Measurements from ENCODE around the gene PPTC7.
"Not testable (repeated sequence)": the region's sequence is repeated elsewhere in the genome, so short reads cannot be mapped to it uniquely, and the experiment has no call there.

PPTC7 gene

DNA sequence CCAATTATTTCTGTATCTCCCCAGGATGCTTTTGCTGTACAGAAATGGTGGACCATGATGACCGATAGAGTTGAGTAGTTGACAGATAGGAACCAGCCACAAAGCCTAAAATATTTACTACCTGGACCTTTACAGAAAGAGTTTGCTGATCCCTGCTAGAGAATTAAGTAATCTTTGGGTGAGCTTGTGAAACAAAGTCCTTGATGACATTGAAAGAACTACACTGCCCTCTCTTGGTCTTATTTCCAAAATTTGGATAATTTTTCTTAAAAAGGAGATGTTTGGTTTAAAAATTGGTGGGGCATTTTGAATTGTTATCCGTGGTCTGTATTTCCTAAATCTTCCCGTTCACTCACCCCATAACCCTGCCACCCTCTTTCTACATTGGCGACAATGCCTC is 17.1 kb upstream of the PPTC7 start:
- Histone ChIP-seq H3K27me3 (ENCODE audit: control insufficient read depth, insufficient read depth, low read length) (no peaks in the 10 kb centered on the region), H3K9me3 (ENCODE audit: control insufficient read depth, low read depth, low read length) (no peaks in the 10 kb centered on the region), H3K4me3 (ENCODE audit: low read length) (no peak overlapping the region), H3K4me1 (ENCODE audit: control insufficient read depth, low read depth, low read length) (no peaks in the 10 kb centered on the region), H3K9ac (ENCODE audit: low read length) (no peak overlapping the region), H3K27ac (ENCODE audit: low read length) (no peak overlapping the region), H3K36me3 (ENCODE audit: control insufficient read depth, low read depth, low read length) (no peaks in the 10 kb centered on the region)

DNA sequence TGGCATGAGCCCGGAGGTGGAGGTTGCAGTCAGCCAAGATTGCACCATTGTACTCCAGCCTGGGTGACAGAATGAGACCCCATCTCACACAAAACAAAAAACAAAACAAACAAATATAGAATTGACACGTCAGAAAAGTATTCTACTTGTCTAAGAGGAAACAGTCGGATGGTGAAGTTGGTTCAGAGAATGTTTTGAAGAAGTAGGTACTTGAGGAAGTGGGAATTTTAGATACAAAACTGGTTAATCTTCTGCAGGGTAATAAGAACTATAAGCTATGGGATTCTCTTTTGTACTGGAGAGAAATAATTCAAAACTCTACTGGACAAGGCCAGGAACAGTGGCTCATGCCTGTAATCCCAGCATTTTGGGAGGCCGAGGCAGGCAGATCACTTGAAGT is 16.2 kb upstream of the PPTC7 start:
- no peaks in the 10 kb centered on the region for H3K9me3 ChIP-seq (ENCODE audit: control insufficient read depth, low read depth, low read length)
- H3K9ac ChIP-seq (ENCODE audit: low read length): no peak overlapping the region
- H3K4me1 ChIP-seq (ENCODE audit: control insufficient read depth, low read depth, low read length): no peaks in the 10 kb centered on the region
- H3K27ac ChIP-seq (ENCODE audit: low read length): no peak overlapping the region
- H3K36me3 ChIP-seq (ENCODE audit: control insufficient read depth, low read depth, low read length): no peaks in the 10 kb centered on the region
- no peaks in the 10 kb centered on the region for H3K27me3 ChIP-seq (ENCODE audit: control insufficient read depth, insufficient read depth, low read length)
- no peak overlapping the region for H3K4me3 ChIP-seq (ENCODE audit: low read length)

DNA sequence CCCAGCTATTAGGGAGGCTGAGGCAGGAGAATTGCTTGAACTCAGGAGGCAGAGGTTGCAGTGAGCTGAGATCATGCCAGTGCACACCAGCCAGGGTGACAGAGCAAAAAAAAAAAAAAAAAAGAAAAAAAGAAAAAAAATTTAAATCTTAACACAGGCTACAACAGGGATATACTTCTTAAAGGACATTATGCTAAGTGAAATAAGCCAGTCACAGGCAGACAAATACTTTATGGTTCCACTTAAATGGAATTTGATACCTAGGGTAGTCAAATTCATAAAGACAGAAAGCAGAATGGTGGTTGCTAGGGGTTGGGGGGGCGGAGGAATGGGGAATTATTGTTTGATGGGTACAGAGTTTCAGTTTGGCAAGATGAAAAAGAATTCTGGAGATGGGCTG is 14.8 kb upstream of the PPTC7 start:
- Histone ChIP-seq H3K4me1 (ENCODE audit: control insufficient read depth, low read depth, low read length) (no peaks in the 10 kb centered on the region), H3K9me3 (ENCODE audit: control insufficient read depth, low read depth, low read length) (no peaks in the 10 kb centered on the region), H3K9ac (ENCODE audit: low read length) (no peak overlapping the region), H3K4me3 (ENCODE audit: low read length) (no peak overlapping the region), H3K36me3 (ENCODE audit: control insufficient read depth, low read depth, low read length) (no peaks in the 10 kb centered on the region), H3K27me3 (ENCODE audit: control insufficient read depth, insufficient read depth, low read length) (no peaks in the 10 kb centered on the region), H3K27ac (ENCODE audit: low read length) (no peak overlapping the region)

DNA sequence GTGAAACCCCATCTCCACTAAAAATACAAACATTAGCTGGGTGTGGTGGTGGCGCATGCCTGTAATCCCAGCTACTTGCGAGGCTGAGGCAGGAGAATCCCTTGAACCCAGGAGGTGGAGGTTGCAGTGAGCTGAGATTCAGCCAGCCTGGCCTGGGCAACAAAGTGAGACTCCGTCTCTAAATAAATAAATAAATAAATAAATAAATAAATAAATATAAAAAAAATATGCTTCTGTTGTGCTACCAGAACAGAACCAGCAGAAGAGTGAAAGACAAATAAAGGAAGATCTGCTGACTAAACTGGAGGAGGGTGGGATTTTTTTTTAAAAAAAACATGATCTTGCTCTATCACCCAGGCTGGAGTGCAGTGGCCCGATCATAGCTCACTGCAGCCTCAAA is 9.8 kb upstream of the PPTC7 start:
- not testable (repeated sequence) for H3K4me1 ChIP-seq (ENCODE audit: control insufficient read depth, low read depth, low read length); H3K9ac ChIP-seq (ENCODE audit: low read length); H3K4me3 ChIP-seq (ENCODE audit: low read length); H3K27ac ChIP-seq (ENCODE audit: low read length); H3K36me3 ChIP-seq (ENCODE audit: control insufficient read depth, low read depth, low read length); H3K27me3 ChIP-seq (ENCODE audit: control insufficient read depth, insufficient read depth, low read length); H3K9me3 ChIP-seq (ENCODE audit: control insufficient read depth, low read depth, low read length)

DNA sequence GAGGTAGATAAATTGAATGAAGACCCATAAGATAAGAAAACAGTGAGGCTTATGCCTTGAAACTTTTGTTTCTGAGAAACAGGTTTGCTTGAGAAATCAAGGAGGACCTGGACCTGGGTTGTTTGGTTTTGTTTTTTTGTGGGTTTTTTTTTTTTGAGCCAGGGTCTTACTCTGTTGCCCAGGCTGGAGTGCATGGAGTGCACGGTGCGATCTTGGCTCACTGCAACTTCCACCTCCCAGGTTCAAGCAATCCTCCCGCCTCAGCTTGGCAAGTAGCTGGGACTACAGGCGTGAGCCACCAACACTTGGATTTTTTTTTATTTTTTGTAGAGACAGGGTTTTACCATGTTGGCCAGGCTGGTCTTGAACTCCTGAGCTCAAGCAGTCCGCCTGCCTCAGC is 9.0 kb upstream of the PPTC7 start:
- H3K4me1 ChIP-seq (ENCODE audit: control insufficient read depth, low read depth, low read length): peaks cover 6% of the 10 kb centered on the region
- H3K9ac ChIP-seq (ENCODE audit: low read length): no peak overlapping the region
- H3K27ac ChIP-seq (ENCODE audit: low read length): no peak overlapping the region
- no peaks in the 10 kb centered on the region for H3K27me3 ChIP-seq (ENCODE audit: control insufficient read depth, insufficient read depth, low read length)
- no peak overlapping the region for H3K4me3 ChIP-seq (ENCODE audit: low read length)
- H3K9me3 ChIP-seq (ENCODE audit: control insufficient read depth, low read depth, low read length): no peaks in the 10 kb centered on the region
- H3K36me3 ChIP-seq (ENCODE audit: control insufficient read depth, low read depth, low read length): no peaks in the 10 kb centered on the region

DNA sequence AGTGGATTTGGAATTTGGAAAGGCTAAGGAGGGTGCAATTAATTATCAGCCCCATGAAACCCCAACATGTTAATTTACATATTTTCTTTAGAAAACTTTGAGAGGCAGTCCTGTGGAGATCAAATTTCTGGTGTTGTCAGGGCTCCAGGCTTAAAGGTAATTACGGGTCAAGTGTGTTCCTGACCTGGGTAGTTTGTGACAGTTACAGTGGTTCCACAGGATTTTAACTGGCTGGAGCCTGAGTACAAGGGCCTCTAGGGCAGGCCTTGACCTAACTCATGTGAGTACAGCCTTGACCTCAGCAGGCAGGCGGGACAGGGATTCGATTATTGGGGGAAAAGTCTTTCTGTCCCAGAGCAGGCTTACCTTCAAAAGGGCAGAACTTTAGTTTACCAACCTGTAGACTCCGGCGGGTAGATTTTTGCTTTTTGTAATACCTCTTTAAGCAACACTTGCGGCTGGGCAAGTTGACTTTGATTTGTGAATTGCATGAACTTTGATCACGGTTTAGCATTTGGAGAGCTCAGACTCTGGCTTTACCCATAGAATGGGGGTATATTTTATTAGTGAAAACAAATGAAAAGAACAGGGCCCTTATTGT is 8.4 kb upstream of the PPTC7 start:
- Histone ChIP-seq H3K36me3 (ENCODE audit: control insufficient read depth, low read depth, low read length) (no peaks in the 10 kb centered on the region), H3K4me3 (ENCODE audit: low read length) (no peak overlapping the region), H3K4me1 (ENCODE audit: control insufficient read depth, low read depth, low read length) (peaks cover 6% of the 10 kb centered on the region), H3K27ac (ENCODE audit: low read length) (no peak overlapping the region), H3K9me3 (ENCODE audit: control insufficient read depth, low read depth, low read length) (no peaks in the 10 kb centered on the region), H3K9ac (ENCODE audit: low read length) (no peak overlapping the region), H3K27me3 (ENCODE audit: control insufficient read depth, insufficient read depth, low read length) (no peaks in the 10 kb centered on the region)

DNA sequence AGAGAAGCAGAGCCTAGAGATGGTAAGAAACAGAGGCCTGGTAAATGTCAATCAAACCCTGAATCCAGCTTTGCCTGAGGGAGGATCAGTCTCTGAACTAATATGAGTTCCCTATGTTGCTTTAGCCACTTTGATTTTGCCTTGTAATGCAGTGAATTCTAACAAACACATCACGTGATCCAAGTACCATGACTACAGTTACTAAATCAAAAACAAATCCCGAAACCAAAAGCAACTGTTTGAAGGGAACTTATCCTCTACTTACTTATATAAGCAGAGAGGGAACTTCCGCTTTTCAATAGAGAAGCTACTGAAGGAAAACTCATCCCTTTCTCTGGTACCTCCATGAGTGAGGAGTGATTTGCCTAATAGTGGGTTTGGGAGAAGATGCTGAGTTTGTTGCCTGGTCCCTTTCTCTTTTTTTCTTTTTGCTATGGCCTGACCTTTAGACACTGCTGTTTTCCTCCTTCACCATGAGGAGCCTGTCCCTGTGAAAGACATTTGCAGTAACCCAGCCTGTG is 7.7 kb upstream of the PPTC7 start:
- no peak overlapping the region for H3K9ac ChIP-seq (ENCODE audit: low read length)
- no peaks in the 10 kb centered on the region for H3K36me3 ChIP-seq (ENCODE audit: control insufficient read depth, low read depth, low read length)
- no peak overlapping the region for H3K4me3 ChIP-seq (ENCODE audit: low read length)
- no peaks in the 10 kb centered on the region for H3K9me3 ChIP-seq (ENCODE audit: control insufficient read depth, low read depth, low read length)
- no peak overlapping the region for H3K27ac ChIP-seq (ENCODE audit: low read length)
- peaks cover 6% of the 10 kb centered on the region for H3K4me1 ChIP-seq (ENCODE audit: control insufficient read depth, low read depth, low read length)
- no peaks in the 10 kb centered on the region for H3K27me3 ChIP-seq (ENCODE audit: control insufficient read depth, insufficient read depth, low read length)

DNA sequence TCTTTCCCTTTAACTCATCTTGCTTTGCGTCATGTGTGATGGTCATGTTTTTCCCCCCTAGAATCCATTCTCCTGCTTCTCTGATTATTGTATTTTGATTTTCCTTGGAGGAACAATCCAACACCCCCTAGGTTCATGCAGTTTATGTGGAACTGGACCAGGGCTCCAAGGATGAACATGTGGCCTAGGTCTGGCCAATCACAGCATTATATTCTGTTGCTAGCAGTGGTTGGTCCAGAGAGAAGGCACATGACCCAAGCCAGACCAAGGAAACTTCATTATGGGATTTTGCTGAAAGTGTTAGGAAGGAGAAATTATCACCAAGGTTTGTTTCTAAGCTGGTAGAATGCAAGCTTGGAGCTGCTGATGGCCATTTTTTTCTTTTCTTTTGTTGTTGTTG is 6.9 kb upstream of the PPTC7 start:
- no peaks in the 10 kb centered on the region for H3K27me3 ChIP-seq (ENCODE audit: control insufficient read depth, insufficient read depth, low read length)
- H3K27ac ChIP-seq (ENCODE audit: low read length): no peak overlapping the region
- H3K4me1 ChIP-seq (ENCODE audit: control insufficient read depth, low read depth, low read length): peaks cover 6% of the 10 kb centered on the region
- H3K9ac ChIP-seq (ENCODE audit: low read length): no peak overlapping the region
- no peak overlapping the region for H3K4me3 ChIP-seq (ENCODE audit: low read length)
- H3K36me3 ChIP-seq (ENCODE audit: control insufficient read depth, low read depth, low read length): no peaks in the 10 kb centered on the region
- H3K9me3 ChIP-seq (ENCODE audit: control insufficient read depth, low read depth, low read length): no peaks in the 10 kb centered on the region

DNA sequence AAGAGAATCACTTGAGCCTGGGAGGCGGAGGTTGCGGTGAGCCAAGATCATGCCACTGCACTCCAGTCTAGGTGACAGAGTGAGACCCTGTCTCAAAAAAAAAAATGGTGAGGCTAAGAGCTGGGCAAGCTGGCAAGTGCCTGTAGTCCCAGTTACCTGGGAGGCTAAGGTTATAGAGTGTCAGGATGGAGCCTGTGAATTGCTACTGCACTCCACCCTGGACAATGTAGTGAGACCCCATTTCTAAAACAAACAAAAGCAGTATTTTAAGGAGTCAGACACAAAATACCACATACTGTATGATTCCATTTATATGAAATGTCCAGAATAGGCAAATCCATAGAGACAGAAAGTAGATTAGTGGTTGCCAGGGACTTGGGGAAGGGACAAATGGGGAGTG is 4.0 kb upstream of the PPTC7 start:
- H3K36me3 ChIP-seq (ENCODE audit: control insufficient read depth, low read depth, low read length); H3K9me3 ChIP-seq (ENCODE audit: control insufficient read depth, low read depth, low read length); H3K4me3 ChIP-seq (ENCODE audit: low read length); H3K27me3 ChIP-seq (ENCODE audit: control insufficient read depth, insufficient read depth, low read length); H3K27ac ChIP-seq (ENCODE audit: low read length); H3K9ac ChIP-seq (ENCODE audit: low read length): not testable (repeated sequence)
- peaks cover 10% of the 10 kb centered on the region for H3K4me1 ChIP-seq (ENCODE audit: control insufficient read depth, low read depth, low read length)

DNA sequence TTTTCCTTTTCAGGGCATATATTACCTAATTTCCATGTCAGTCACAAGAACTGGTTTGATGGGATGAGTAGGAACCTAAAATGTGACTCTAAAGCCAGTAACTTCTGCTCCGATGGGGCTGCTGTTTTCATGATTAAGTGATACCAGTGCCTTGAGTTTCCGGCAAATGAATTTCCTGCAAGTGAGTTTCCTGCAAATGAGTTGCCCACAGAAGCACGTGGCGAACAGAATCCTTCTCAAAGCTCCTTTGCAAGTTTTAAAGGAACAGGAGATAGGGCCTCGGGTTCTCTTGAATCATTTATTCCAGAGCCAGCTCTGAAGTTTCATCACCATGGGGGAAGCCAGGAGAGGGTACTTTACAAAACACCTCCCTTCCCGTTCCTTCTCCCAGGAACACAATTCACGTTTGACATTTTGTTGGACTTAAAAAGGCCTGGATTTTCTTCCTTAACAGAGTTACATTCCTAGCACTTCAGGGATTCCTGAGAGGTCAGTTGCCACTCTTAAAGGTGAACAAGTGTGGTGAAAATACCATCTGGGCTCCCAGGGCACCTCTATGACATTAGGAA is 2.2 kb upstream of the PPTC7 start:
- H3K9me3 ChIP-seq (ENCODE audit: control insufficient read depth, low read depth, low read length): no peaks in the 10 kb centered on the region
- peaks cover 4% of the 10 kb centered on the region for H3K27me3 ChIP-seq (ENCODE audit: control insufficient read depth, insufficient read depth, low read length)
- H3K4me1 ChIP-seq (ENCODE audit: control insufficient read depth, low read depth, low read length): peaks cover 6% of the 10 kb centered on the region
- H3K27ac ChIP-seq (ENCODE audit: low read length): no peak overlapping the region
- no peak overlapping the region for H3K9ac ChIP-seq (ENCODE audit: low read length)
- no peaks in the 10 kb centered on the region for H3K36me3 ChIP-seq (ENCODE audit: control insufficient read depth, low read depth, low read length)
- H3K4me3 ChIP-seq (ENCODE audit: low read length): no peak overlapping the region

DNA sequence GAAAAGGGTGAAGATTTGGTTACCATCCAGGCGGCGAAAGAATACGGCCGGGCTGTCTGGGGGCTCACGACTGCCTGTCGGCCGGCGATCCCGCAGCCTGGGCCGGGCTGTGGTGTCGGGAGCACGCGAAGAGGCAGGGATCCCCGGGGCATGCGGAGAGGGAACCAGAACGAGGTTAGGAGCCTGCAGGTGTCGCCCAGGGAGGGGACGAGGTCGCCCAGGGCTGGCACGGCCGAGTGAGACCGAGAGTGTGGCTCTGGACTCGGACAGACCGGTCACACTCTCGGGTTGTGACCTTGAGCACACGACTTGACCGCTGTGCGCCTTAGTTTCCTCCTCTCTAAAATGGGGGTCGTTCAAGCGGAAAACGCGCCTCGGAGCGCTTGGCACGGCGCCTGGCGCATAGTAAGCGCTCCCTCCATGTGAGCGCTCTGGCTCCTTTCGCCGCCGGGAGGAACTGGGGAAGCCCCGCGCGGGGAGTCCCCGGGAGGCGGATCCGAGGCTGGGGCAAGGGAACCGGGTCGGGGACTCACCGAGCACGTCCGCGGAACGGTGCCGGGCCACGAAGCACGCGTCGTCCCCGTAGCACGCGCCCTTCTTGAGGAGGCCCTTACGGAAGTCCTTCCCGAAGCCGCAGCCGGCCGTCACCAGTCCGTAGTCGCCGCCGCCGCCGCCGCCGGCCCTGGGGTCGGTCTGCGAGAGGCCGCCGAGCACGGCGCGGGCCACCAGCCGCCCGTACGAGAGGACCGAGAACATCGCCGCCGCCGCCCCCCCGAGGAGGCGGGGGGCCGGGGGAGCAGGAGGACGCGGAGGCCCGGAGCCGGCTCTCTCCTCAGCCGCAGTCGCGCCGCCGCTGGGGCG is 612 bp downstream of the PPTC7 start:
- H3K9ac ChIP-seq (ENCODE audit: low read length): peak overlapping the region; percentile 70
- H3K27me3 ChIP-seq (ENCODE audit: control insufficient read depth, insufficient read depth, low read length): peaks cover 4% of the 10 kb centered on the region
- no peaks in the 10 kb centered on the region for H3K9me3 ChIP-seq (ENCODE audit: control insufficient read depth, low read depth, low read length)
- peak overlapping the region; percentile 74 for H3K4me3 ChIP-seq (ENCODE audit: low read length)
- H3K4me1 ChIP-seq (ENCODE audit: control insufficient read depth, low read depth, low read length): peaks cover 12% of the 10 kb centered on the region
- H3K27ac ChIP-seq (ENCODE audit: low read length): no peak overlapping the region
- H3K36me3 ChIP-seq (ENCODE audit: control insufficient read depth, low read depth, low read length): no peaks in the 10 kb centered on the region

DNA sequence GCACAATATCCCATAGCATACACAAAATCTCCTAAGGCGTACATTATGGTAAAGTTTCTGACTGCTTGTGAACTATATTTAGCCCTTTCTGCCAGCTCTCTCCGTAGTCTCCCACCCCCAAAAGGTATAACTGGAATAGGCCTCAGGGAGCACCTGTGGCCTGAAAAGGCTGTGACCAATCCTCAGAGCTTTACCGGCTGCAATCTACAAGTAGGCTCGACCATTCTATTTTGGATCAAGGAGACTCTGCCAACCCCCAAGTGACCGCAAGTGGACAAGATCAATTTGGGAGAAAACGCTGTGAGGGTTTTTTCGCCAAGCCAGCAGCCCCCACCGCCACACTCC is 1.2 kb downstream of the PPTC7 start:
- Histone ChIP-seq H3K4me1 (ENCODE audit: control insufficient read depth, low read depth, low read length) (peaks cover 12% of the 10 kb centered on the region), H3K36me3 (ENCODE audit: control insufficient read depth, low read depth, low read length) (no peaks in the 10 kb centered on the region), H3K9me3 (ENCODE audit: control insufficient read depth, low read depth, low read length) (no peaks in the 10 kb centered on the region), H3K9ac (ENCODE audit: low read length) (peak overlapping the region; percentile 70), H3K27ac (ENCODE audit: low read length) (no peak overlapping the region), H3K27me3 (ENCODE audit: control insufficient read depth, insufficient read depth, low read length) (peaks cover 4% of the 10 kb centered on the region), H3K4me3 (ENCODE audit: low read length) (peak overlapping the region; percentile 74)

Measured in iPS-18a (cell line).